Measurements from ENCODE around the gene SLC8A1.

Gene SLC8A1

GRCh38 chr2:40358783-40359182 lies 93.1 kb downstream of the SLC8A1 start:
- POLR2A ChIA-PET: no interaction called here
- CTCF ChIA-PET: no interaction called here
- H3K4me3 ChIP-seq (ENCODE audit: low read depth, low read length): no peak overlapping the region
- TF ChIP-seq CTCF (IDR thresholded peaks at IDR 0.05; ENCODE audit: insufficient read depth, low read length, missing control alignments): no peak
- no peak for DNase-seq (ENCODE audit: low read depth, low spot score)

- ChIA-PET CTCF (interaction anchor here (1.0 kb wide), 1 partner anchor 92 kb away, joined by 3 read pairs; no protein-coding TSS in a partner anchor), POLR2A (no interaction called here)
- H3K4me3 ChIP-seq (ENCODE audit: low read depth, low read length): no peak overlapping the region
- DNase-seq (ENCODE audit: low read depth, low spot score): no peak
- no peak for TF ChIP-seq CTCF (IDR thresholded peaks at IDR 0.05; ENCODE audit: insufficient read depth, low read length, missing control alignments)
Observed at GRCh38 chr2:40357667-40358066, 94.2 kb downstream of the SLC8A1 start.

DNA sequence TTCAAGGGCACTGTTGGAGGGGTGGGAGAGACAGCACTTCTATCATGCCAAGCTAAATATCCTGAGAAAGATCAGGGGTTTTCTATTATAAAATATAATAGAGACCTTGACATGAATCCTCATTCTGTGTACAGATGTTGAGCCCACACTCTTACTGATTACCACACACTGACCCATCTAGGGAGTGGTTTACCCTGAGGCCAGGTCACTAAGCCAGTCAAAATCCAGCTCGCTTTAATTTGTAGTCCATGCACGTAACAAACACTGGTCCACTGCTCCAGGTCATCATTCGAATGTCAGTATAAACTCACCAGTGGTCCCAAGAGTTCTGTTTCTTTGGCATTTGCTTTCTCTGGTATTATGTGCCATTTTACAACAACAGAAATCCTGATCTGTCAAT lies 96.4 kb downstream of the SLC8A1 start:
- CTCF ChIA-PET: interaction anchor here (0.5 to 1.0 kb wide), 4 partner anchors 9 to 94 kb away, joined by 3 read pairs; no protein-coding TSS in a partner anchor
- H3K4me3 ChIP-seq (ENCODE audit: low read depth, low read length): no peak overlapping the region
- no peak for TF ChIP-seq CTCF (IDR thresholded peaks at IDR 0.05; ENCODE audit: insufficient read depth, low read length, missing control alignments)
- no peak for DNase-seq (ENCODE audit: low read depth, low spot score)
- POLR2A ChIA-PET: no interaction called here

- ChIA-PET CTCF (no interaction called here), POLR2A (no interaction called here)
- no peak for DNase-seq (ENCODE audit: low read depth, low spot score)
- no peak overlapping the region for H3K4me3 ChIP-seq (ENCODE audit: low read depth, low read length)
- TF ChIP-seq CTCF (IDR thresholded peaks at IDR 0.05; ENCODE audit: insufficient read depth, low read length, missing control alignments): no peak
Observed at GRCh38 chr2:40353231-40353630, 98.7 kb downstream of the SLC8A1 start.

DNA sequence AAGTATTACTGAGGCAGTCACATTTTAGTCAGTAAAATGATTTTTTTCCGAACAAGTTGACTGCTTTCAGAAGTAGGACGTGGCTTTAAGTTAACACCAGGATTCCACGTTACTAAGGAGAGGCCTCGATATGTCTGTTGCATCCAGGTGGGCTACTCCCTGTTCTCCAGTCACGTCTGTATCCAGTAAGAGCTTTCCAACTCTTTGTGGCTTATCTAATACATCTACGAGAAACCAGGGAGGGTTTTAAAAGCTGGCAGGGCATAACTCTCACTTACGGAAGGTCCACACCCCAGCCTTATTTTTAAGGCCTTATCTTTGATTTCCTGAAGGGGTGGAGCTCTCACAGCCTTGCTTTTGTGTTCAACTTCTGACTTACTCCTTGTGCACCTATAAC lies 99.2 kb downstream of the SLC8A1 start:
- TF ChIP-seq CTCF (IDR thresholded peaks at IDR 0.05; ENCODE audit: insufficient read depth, low read length, missing control alignments): no peak
- ChIA-PET POLR2A (no interaction called here), CTCF (interaction anchor here (0.9 kb wide), 1 partner anchor 19 kb away, joined by 3 read pairs; no protein-coding TSS in a partner anchor)
- DNase-seq (ENCODE audit: low read depth, low spot score): no peak
- H3K4me3 ChIP-seq (ENCODE audit: low read depth, low read length): no peak overlapping the region

DNA sequence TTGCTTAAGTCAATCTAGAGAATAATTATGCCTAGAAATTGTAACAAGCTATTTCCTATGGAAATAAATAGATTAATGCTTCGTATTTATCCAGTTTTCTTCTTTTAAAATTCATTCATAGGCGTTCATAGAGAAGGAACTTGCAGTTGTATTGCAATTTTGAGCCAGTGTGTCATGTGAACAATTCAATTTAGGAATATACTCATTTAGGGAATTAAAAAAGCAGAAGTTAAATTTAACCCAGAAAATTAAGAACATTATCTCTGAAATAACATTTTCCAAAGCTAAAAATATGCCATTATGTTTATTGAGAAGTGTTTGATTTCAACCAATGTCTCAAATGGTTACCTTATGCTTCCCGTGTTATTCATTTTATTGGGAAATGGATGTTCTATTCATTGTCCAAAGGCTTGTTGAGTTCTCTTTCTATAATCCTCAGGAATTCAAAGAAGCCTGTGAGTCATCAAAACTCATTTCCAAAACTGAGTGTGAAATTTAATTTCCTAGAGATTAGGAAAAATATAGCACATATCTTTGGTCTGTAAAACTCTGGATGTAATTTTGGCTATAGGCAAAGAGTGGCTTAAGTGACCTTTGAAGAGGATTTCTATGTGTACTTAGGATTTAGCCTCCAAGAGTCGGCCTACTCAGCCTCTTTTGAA lies 99.7 kb downstream of the SLC8A1 start:
- CTCF ChIA-PET: interaction anchor here (0.8 to 0.9 kb wide), 2 partner anchors 11 to 19 kb away, joined by 3 to 4 read pairs; no protein-coding TSS in a partner anchor
- DNase-seq (ENCODE audit: low read depth, low spot score): no peak
- TF ChIP-seq CTCF (IDR thresholded peaks at IDR 0.05; ENCODE audit: insufficient read depth, low read length, missing control alignments): no peak
- H3K4me3 ChIP-seq (ENCODE audit: low read depth, low read length): no peak overlapping the region
- POLR2A ChIA-PET: no interaction called here
